Upper lobe of right lung (tissue), 1 donor: ENCODE data around the gene SCAPER. TPM values are rescaled to one million over a fixed set of nuclear protein-coding genes. Genes with fewer than 3 reads are reported as not detected.
"Not testable (repeated sequence)": the region's sequence is repeated elsewhere in the genome, so short reads cannot be mapped to it uniquely, and the experiment has no call there.

ENCODE experiments used
- ATAC-seq: fragments of 200-7000 bp; cut with Tn5 transposase; one replicate; pipeline ENCODE4 v1.9.1; 2020; ENCODE audit warnings: mild to moderate bottlenecking, moderate library complexity
- DNase-seq: peaks from one replicate; pipeline ENCODE4 v3.0.0-alpha.2; 2020
- H3K27ac ChIP-seq: fragments of 200-600 bp; one replicate; pipeline ENCODE4 v1.8.0; 2022
- H3K27me3 ChIP-seq: fragments of 200-600 bp; one replicate; pipeline ENCODE4 v1.8.0; 2022; ENCODE audit warnings: mild to moderate bottlenecking
- H3K36me3 ChIP-seq: fragments of 200-600 bp; one replicate; pipeline ENCODE4 v1.8.0; 2022
- H3K4me1 ChIP-seq: fragments of 200-600 bp; one replicate; pipeline ENCODE4 v1.8.0; 2022
- H3K4me3 ChIP-seq: fragments of 200-600 bp; one replicate; pipeline ENCODE4 v1.8.0; 2022; ENCODE audit warnings: mild to moderate bottlenecking
- H3K9me3 ChIP-seq: fragments of 200-600 bp; one replicate; pipeline ENCODE4 v1.8.0; 2022
- intact Hi-C: fragments of 100-400 bp; cut with DNase I; formaldehyde crosslinking; loops from one replicate; pipeline ENCODE4 v1.11.0; 2022
- total RNA-seq: library from RNA; stranded (reverse); fragmentation: NEBNext Ultra II Directional; extraction: Animal tissue kit (Norgen Biotek cat#: 25700); gene quantifications from one replicate; pipeline ENCODE4 v1.2.1, GENCODE V29; 2021
- TF ChIP-seq, protein P1 (sequence below): fragments of 200-600 bp; IDR thresholded peaks from one replicate; pipeline ENCODE4 v1.8.0; 2022; ENCODE audit warnings: antibody characterized with exemption
- donor health status: DM: no; HTN: yes; CAD: no; lungs with severe emphysema.

The SCAPER gene
- total RNA-seq, 1 donor from 2014 or later = 44.3 TPM

DNA sequence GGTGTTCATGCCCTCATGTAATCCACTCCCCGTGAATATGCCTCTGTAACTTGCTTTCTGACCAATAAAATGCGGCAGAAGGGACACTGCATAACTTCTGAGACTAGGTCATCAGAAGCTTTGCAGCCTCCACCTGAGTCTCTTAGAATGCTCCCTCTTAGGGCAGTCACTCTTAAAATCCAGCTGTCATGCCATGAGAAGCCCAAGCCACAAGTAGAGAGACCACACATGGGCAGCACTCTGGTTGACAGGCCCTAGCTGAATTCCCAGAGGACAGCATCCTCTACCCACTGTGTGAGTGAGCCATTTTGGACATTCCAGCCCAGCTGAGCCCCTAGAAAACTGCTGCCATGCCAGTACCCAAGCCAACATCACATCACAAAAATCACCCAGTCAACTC lies 41.4 kb downstream of the SCAPER start:
- ATAC-seq (no peak), DNase-seq (no peak)
- Histone ChIP-seq H3K27me3 (no peaks in the 10 kb centered on the region), H3K27ac (no peak overlapping the region), H3K4me3 (no peak overlapping the region), H3K9me3 (no peaks in the 10 kb centered on the region), H3K4me1 (no peaks in the 10 kb centered on the region), H3K36me3 (no peaks in the 10 kb centered on the region)
- intact Hi-C loops = no loop called here
- TF ChIP-seq, protein P1, sequence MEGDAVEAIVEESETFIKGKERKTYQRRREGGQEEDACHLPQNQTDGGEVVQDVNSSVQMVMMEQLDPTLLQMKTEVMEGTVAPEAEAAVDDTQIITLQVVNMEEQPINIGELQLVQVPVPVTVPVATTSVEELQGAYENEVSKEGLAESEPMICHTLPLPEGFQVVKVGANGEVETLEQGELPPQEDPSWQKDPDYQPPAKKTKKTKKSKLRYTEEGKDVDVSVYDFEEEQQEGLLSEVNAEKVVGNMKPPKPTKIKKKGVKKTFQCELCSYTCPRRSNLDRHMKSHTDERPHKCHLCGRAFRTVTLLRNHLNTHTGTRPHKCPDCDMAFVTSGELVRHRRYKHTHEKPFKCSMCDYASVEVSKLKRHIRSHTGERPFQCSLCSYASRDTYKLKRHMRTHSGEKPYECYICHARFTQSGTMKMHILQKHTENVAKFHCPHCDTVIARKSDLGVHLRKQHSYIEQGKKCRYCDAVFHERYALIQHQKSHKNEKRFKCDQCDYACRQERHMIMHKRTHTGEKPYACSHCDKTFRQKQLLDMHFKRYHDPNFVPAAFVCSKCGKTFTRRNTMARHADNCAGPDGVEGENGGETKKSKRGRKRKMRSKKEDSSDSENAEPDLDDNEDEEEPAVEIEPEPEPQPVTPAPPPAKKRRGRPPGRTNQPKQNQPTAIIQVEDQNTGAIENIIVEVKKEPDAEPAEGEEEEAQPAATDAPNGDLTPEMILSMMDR = no peak

DNA sequence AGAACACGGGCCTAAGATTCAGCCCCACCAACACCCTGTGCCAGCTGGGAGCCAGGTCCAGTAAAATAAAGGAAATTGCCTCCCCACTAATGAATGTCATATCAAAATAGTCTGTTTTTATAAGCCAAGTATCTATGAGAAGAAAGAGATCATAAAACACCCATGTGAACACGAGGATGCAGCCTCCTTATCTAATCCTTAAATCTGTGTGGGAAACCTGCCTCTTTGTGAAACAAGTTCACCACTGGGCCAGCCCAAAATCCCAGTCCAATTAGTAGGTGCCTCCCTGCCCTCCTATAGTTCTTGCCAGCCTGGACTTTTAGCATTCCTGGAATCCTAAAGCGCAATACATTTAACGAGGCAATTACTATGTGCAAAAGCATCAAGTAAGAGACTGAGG lies 42.0 kb downstream of the SCAPER start:
- H3K4me1 ChIP-seq = no peaks in the 10 kb centered on the region
- H3K27ac ChIP-seq = no peak overlapping the region
- H3K36me3 ChIP-seq = no peaks in the 10 kb centered on the region
- TF ChIP-seq, protein P1 = no peak
- ATAC-seq (no peak), DNase-seq (no peak)
- no peak overlapping the region for H3K4me3 ChIP-seq
- no peaks in the 10 kb centered on the region for H3K27me3 ChIP-seq
- intact Hi-C loops = no loop called here
- H3K9me3 ChIP-seq = no peaks in the 10 kb centered on the region

DNA sequence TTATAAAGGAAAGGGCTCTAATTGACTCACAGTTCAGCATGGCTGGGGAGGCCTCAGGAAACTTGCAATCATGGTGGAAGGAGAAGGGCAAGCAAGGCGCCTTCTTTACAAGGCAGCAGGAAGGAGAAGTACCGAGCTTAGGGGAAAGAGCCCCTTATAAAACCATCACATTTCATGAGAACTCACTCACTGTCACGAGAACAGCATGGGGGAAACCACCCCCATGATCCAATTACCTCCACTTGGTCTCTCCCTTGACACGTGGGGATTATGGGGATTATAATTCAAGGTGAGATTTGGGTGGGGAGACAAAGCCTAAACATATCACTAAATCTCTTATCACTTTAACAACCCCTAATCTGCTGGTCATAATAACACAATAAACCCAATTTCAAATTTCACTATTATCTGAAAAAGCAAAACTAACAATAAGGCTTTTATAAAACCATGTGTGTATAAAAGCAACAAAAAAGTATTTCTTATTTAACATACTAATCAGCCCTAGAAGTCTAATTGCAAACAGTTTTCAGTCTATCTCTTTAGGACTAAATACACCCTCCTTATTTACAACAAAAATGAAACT lies 43.2 kb downstream of the SCAPER start:
- Histone ChIP-seq H3K9me3 (no peaks in the 10 kb centered on the region), H3K4me3 (no peak overlapping the region), H3K27ac (no peak overlapping the region), H3K27me3 (no peaks in the 10 kb centered on the region), H3K36me3 (no peaks in the 10 kb centered on the region), H3K4me1 (no peaks in the 10 kb centered on the region)
- TF ChIP-seq, protein P1 = no peak
- intact Hi-C loops = no loop called here
- DNase-seq (no peak), ATAC-seq (no peak)

DNA sequence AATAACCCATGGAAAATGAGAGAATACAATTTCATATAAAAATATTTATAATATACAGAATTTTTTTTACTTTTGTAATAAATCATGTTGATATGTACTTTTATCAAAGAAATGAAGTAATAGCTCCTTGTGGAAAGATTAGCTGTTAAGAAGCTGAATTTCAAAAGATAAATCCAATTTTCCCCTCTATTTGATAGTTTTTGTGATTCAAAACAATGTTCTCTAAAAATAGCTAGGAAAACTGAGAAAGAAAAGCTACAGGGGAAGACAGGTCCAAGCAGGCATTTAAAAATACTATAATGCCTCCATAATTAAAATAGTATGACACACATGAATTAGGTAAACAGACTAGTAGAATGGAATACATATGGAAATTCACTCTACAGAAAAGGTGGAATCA lies 44.9 kb downstream of the SCAPER start:
- H3K36me3 ChIP-seq = no peaks in the 10 kb centered on the region
- no peak for ATAC-seq
- no peaks in the 10 kb centered on the region for H3K4me1 ChIP-seq
- intact Hi-C loops = no loop called here
- no peaks in the 10 kb centered on the region for H3K27me3 ChIP-seq
- H3K27ac ChIP-seq = no peak overlapping the region
- TF ChIP-seq, protein P1 = no peak
- H3K9me3 ChIP-seq = no peaks in the 10 kb centered on the region
- H3K4me3 ChIP-seq = no peak overlapping the region
- no peak for DNase-seq

GRCh38 chr15:76850367-76850766 lies 54.8 kb downstream of the SCAPER start:
- DNase-seq, H3K4me3 ChIP-seq, H3K27ac ChIP-seq, intact Hi-C loops, H3K36me3 ChIP-seq, H3K4me1 ChIP-seq, H3K9me3 ChIP-seq, ATAC-seq, H3K27me3 ChIP-seq: not testable (repeated sequence)

DNA sequence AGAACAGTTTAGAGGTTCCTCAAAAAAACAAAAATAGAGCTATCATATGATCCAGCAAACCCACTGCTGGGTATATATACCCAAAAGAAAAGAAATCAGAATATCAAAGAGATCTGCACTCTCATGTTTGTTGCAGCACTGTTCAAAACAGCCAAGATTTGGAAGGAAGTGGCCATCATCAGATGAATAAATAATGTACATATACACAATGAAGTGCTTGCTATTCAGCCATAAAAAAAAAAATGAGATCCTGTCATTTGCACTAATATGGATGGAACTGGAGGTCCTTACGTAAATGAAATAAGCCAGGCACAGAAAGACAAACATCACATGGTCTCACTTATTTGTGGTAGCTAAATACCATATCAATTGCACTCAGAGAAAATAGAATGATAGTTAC lies 58.4 kb downstream of the SCAPER start:
- TF ChIP-seq, protein P1 = no peak
- intact Hi-C loops = no loop called here
- Histone ChIP-seq H3K4me1 (no peaks in the 10 kb centered on the region), H3K27me3 (no peaks in the 10 kb centered on the region), H3K9me3 (no peaks in the 10 kb centered on the region), H3K4me3 (no peak overlapping the region), H3K27ac (no peak overlapping the region), H3K36me3 (no peaks in the 10 kb centered on the region)
- no peak for ATAC-seq
- no peak for DNase-seq
